ENCODE data around the gene TJP2. TPM values are rescaled to one million over a fixed set of nuclear protein-coding genes. Genes with fewer than 3 reads are reported as not detected.

Gene TJP2
- total and polyA plus RNA-seq, 2 donors (not counting 3 experiments of a cell fraction or from before 2014, with no cell fraction given) = 83.0 to 168 TPM

DNA sequence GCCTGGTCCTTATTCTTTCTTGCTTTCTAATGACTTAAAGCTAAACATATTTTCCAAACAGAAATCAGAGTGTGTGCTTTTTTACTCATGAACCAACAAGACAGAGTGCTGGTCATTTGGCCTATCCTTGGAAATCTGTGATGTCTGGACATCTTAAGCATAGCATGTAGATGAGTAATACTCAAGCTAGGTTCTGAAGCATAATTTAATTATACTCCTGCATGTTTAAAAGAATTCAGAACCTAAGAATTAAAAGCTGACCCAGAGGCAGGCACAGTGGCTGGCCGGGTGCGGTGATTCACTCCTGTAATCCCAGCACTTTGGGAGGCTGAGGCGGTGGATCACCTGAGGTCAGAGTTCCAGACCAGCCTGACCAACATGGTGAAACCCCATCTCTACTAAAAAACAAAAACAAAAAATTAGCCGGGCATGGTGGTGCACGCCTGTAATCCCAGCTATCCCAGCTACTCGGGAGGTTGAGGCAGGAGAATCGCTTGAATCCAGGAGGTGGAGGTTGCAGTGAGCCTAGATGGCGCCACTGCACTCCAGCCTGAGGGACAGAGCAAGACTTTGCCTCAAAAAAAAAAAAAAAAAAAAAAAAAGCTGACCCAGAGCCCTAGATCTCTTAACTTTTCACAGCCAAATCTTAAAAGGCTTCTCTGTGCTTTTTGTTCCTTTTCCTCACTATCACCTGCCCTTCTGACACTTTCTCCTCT is 16.2 kb upstream of the TJP2 start:
- no peak overlapping the region for H3K9ac ChIP-seq (replicated peaks; ENCODE audit: extremely low read depth, insufficient read depth, low read length)
- peaks cover 5 to 6% of the 10 kb centered on the region in 2 experiments for H3K36me3 ChIP-seq (ENCODE audit: control insufficient read depth in 2 of 2, extremely low read depth in 1 of 2, insufficient read depth in 2 of 2, low read length in 2 of 2)
- H3K4me3 ChIP-seq (replicated peaks in 1 of 3; ENCODE audit: insufficient read depth in 1 of 3, low read depth in 1 of 3, low read length in 3 of 3) = no peak overlapping the region
- no peaks in the 10 kb centered on the region for H3K9me1 ChIP-seq (replicated peaks; ENCODE audit: control insufficient read depth, extremely low read depth, insufficient read depth, low read length)
- H3K4me2 ChIP-seq (ENCODE audit: insufficient read depth, low read length) = no peak overlapping the region
- no peaks in the 10 kb centered on the region for H3K4me1 ChIP-seq (ENCODE audit: control insufficient read depth, extremely low read depth, insufficient read depth, low read length)
- no TSS peak for BruUV-seq (replicated peaks)
- intact Hi-C loops (cut with micrococcal nuclease) (loop anchor here (2.0 kb wide), 1 partner anchor 35 kb away; no protein-coding TSS in a partner anchor), dilution Hi-C loops (cut with MboI; ENCODE audit: extremely low pct_ligation_motif_present, low sequenced_read_pairs) (loop anchor here (10.0 kb wide), 1 partner anchor 47 kb away; no protein-coding TSS in a partner anchor)
- FAIRE-seq = no peak
- no peaks in the 10 kb centered on the region for H4K20me1 ChIP-seq (replicated peaks; ENCODE audit: control insufficient read depth, extremely low read depth, insufficient read depth, low read length)
- H3K79me2 ChIP-seq (ENCODE audit: control insufficient read depth, insufficient read depth, low read length) = peaks cover 35% of the 10 kb centered on the region
- no peak overlapping the region for H2AFZ ChIP-seq (ENCODE audit: low read depth, low read length)
- no peaks in the 10 kb centered on the region for H3K27me3 ChIP-seq (ENCODE audit: control insufficient read depth in 2 of 2, insufficient read depth in 2 of 2, low read length in 2 of 2)
- POLR2A ChIA-PET = interaction anchor here (0.6 to 1.0 kb wide), 4 partner anchors 8 to 58 kb away, joined by 3 to 12 read pairs (median 6); no protein-coding TSS in a partner anchor
- CTCF ChIA-PET = interaction anchor here (0.6 to 5.0 kb wide), 20 partner anchors 8 to 111 kb away, joined by 3 to 108 read pairs (median 6); partner anchors contain the start of gene TJP2
- no peak overlapping the region for H3K27ac ChIP-seq (ENCODE audit: insufficient read depth, low read depth, low read length)
- H3K9me3 ChIP-seq (replicated peaks; ENCODE audit: control insufficient read depth, insufficient read depth, low read length) = no peaks in the 10 kb centered on the region
- no peak for TF ChIP-seq MAX (IDR thresholded peaks at IDR 0.05; ENCODE audit: insufficient read depth, insufficient read length)
- peak; percentile 24 to 30 for TF ChIP-seq CTCF (IDR thresholded peaks at IDR 0.05; ENCODE audit: extremely low read depth in 1 of 2, insufficient read depth in 1 of 2, low read depth in 1 of 2, low read length in 2 of 2)
- DNase-seq (ENCODE audit: low read depth, low spot score) = no peak

GRCh38 chr9:69158471-69158870 is 15.6 kb upstream of the TJP2 start:
- DNase-seq (ENCODE audit: low read depth, low spot score) = no peak
- no peaks in the 10 kb centered on the region for H3K27me3 ChIP-seq (ENCODE audit: control insufficient read depth in 2 of 2, insufficient read depth in 2 of 2, low read length in 2 of 2)
- H3K9ac ChIP-seq (replicated peaks; ENCODE audit: extremely low read depth, insufficient read depth, low read length) = no peak overlapping the region
- no peak overlapping the region for H2AFZ ChIP-seq (ENCODE audit: low read depth, low read length)
- TF ChIP-seq POLR2AphosphoS5 (IDR thresholded peaks at IDR 0.05; ENCODE audit: insufficient read depth, low read depth, low read length) (no peak), MYC (IDR thresholded peaks at IDR 0.05; ENCODE audit: low read depth, low read length) (no peak), JUN (IDR thresholded peaks at IDR 0.05; ENCODE audit: borderline replicate concordance, insufficient read depth, insufficient read length, low read depth) (no peak), GATA2 (IDR thresholded peaks at IDR 0.05; ENCODE audit: insufficient read depth, insufficient read length, low read depth, low read length) (no peak), POLR2A (IDR thresholded peaks at IDR 0.05; ENCODE audit: low read depth, low read length) (no peak), CTCF (IDR thresholded peaks at IDR 0.05; ENCODE audit: extremely low read depth in 1 of 2, insufficient read depth in 1 of 2, low read depth in 1 of 2, low read length in 2 of 2) (no peak), FOS (IDR thresholded peaks at IDR 0.05; ENCODE audit: borderline replicate concordance, insufficient read depth, low read length) (no peak), MAX (IDR thresholded peaks at IDR 0.05; ENCODE audit: insufficient read depth, insufficient read length) (no peak), EZH2 (IDR thresholded peaks at IDR 0.05; ENCODE audit: borderline replicate concordance, low read depth, low read length, severe bottlenecking) (no peak)
- dilution Hi-C loops (cut with MboI; ENCODE audit: extremely low pct_ligation_motif_present, low sequenced_read_pairs) = loop anchor here (10.0 kb wide), 1 partner anchor 46 kb away; no protein-coding TSS in a partner anchor
- no peak overlapping the region for H3K27ac ChIP-seq (ENCODE audit: insufficient read depth, low read depth, low read length)
- H3K4me3 ChIP-seq (replicated peaks in 1 of 3; ENCODE audit: insufficient read depth in 1 of 3, low read depth in 1 of 3, low read length in 3 of 3) = no peak overlapping the region
- H3K4me2 ChIP-seq (ENCODE audit: insufficient read depth, low read length) = no peak overlapping the region
- ChIA-PET CTCF (interaction anchor here (0.6 to 5.0 kb wide), 18 partner anchors 8 to 104 kb away, joined by 3 to 108 read pairs (median 8); partner anchors contain the start of gene TJP2), POLR2A (interaction anchor here (0.6 to 1.0 kb wide), 2 partner anchors 9 to 23 kb away, joined by 3 read pairs; no protein-coding TSS in a partner anchor)
- no peak for FAIRE-seq
- peaks cover 5 to 6% of the 10 kb centered on the region in 2 experiments for H3K36me3 ChIP-seq (ENCODE audit: control insufficient read depth in 2 of 2, extremely low read depth in 1 of 2, insufficient read depth in 2 of 2, low read length in 2 of 2)
- no peaks in the 10 kb centered on the region for H3K9me3 ChIP-seq (replicated peaks; ENCODE audit: control insufficient read depth, insufficient read depth, low read length)
- peaks cover 36% of the 10 kb centered on the region for H3K79me2 ChIP-seq (ENCODE audit: control insufficient read depth, insufficient read depth, low read length)
- no peaks in the 10 kb centered on the region for H3K4me1 ChIP-seq (ENCODE audit: control insufficient read depth, extremely low read depth, insufficient read depth, low read length)
- no TSS peak for BruUV-seq (replicated peaks)
- H4K20me1 ChIP-seq (replicated peaks; ENCODE audit: control insufficient read depth, extremely low read depth, insufficient read depth, low read length) = no peaks in the 10 kb centered on the region
- H3K9me1 ChIP-seq (replicated peaks; ENCODE audit: control insufficient read depth, extremely low read depth, insufficient read depth, low read length) = no peaks in the 10 kb centered on the region
- intact Hi-C loops (cut with micrococcal nuclease) = loop anchor here (2.0 kb wide), 1 partner anchor 34 kb away; no protein-coding TSS in a partner anchor

Measured in endothelial cell of umbilical vein (primary cell).